AG10803 (cell line): ENCODE data around the gene NPDC1.

Source experiments
- DNase-seq: peaks from one replicate; pipeline ENCODE4 v3.0.0; 2010; ENCODE audit warnings: low read depth
- H3K4me3 ChIP-seq: 2 replicates; pipeline ENCODE4 v1.5.1; 2011; ENCODE audit warnings: mild to moderate bottlenecking, low read length, control low read depth
- TF ChIP-seq, protein P1 (sequence below): conservative IDR thresholded peaks from 2 replicates; pipeline ENCODE4 v1.5.1; 2011; ENCODE audit warnings: mild to moderate bottlenecking, low read length, control low read depth, inconsistent platforms

Gene NPDC1

DNA sequence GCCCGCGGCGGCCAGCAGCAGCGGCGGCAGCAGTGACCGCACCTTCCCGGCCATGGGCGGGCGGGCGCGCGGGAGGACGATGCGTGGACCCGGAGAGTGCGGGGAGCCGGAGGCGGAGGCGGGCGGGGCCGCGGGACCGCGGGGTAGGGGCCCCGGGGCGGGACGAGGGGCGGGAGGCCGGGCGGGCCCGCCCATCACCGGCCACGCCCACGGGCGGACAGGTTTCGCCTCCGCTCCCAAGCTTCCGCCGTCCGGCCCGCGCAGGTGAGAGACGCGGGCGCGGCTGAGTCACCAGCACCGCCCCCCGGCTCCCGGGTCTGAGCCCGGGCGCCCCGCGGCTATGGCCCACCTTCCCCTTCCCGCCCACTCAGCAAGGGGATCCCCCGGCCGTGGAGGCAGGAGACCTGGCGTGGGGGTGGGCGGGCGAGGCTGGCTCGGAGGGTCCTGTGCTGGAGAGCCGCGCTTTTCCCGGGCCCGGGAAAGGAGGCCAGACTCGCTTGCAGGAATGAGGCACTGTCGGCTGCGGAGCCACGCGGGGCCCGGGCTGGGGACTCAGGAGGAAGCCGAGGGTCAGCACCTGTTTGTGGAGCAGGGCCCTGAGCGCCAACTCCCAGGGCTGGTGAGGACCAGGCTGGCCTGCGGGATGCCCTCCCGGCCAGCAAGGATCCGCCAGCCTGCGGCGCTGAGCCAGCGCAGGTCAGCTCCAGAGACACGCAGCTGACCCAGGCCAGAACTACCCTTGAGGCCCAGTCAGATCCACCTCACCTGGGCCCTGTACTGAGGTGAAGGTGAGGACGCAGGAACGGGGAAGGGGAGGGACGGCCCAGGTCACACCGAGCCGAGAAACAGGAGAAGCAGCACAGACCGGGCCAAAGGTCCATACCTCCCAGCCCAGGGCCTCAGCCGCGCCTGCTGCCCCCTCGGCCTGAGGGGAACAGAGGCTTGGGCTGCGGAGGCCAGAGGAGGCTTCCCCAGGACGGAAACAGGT lies 8.3 kb upstream of the NPDC1 start, which contains the start of gene ENTPD2:
Gene ENTPD2 (minus strand): TSS at position 118 of the 988 bp plus-strand sequence. CDS start 64 bp downstream, at position 54.
- no peak for DNase-seq
- TF ChIP-seq, protein P1, sequence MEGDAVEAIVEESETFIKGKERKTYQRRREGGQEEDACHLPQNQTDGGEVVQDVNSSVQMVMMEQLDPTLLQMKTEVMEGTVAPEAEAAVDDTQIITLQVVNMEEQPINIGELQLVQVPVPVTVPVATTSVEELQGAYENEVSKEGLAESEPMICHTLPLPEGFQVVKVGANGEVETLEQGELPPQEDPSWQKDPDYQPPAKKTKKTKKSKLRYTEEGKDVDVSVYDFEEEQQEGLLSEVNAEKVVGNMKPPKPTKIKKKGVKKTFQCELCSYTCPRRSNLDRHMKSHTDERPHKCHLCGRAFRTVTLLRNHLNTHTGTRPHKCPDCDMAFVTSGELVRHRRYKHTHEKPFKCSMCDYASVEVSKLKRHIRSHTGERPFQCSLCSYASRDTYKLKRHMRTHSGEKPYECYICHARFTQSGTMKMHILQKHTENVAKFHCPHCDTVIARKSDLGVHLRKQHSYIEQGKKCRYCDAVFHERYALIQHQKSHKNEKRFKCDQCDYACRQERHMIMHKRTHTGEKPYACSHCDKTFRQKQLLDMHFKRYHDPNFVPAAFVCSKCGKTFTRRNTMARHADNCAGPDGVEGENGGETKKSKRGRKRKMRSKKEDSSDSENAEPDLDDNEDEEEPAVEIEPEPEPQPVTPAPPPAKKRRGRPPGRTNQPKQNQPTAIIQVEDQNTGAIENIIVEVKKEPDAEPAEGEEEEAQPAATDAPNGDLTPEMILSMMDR: no peak
- no peak within 1 kb of the TSS for H3K4me3 ChIP-seq

DNA sequence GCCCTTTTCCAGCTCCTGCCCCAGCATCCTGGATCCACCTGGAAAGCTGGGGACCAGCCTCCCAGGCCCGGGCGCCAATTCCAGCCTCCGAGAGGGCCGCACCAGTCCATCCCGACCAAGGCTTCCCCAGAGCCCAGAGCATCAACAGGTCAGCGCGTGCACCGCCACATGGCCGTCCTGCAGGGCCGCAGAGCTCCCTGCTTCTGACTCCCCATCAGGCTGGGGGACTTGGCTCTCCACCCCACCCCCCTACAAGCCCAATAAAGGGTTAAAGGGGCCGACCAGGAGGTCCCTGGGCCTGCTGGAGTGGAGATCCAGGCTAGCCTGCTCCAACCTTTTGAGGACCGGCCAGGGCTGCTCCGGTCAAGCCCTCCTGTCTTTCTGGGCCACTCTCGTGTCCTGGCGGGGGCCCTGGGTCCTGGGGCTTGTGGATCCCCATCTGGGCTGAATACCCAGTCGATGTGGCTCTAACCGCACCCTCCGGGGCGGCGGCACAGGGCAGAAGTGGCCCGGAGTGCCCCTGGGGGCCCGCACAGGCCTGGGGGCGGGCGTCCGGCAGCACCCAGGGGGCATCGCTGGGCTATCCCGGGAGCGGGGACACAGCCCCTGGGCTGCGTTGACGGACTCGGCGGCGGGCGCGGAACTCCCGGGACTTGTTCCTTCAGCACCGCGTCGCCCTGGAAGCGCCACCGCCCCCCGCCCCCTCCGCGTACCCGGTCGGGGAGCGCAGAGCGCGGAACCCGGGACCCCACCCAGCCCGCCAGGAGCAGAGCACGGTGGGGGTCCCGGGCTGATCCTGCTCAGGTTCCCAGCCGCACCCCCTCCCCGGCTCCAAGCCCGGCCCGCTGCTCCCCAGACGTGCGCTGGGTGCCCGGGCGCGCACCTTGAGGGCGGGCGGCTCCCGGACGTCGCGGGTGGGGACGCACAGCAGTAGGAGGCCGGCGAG lies 7.3 kb upstream of the NPDC1 start:
- TF ChIP-seq, protein P1: no peak
- H3K4me3 ChIP-seq: no peak overlapping the region
- no peak for DNase-seq

DNA sequence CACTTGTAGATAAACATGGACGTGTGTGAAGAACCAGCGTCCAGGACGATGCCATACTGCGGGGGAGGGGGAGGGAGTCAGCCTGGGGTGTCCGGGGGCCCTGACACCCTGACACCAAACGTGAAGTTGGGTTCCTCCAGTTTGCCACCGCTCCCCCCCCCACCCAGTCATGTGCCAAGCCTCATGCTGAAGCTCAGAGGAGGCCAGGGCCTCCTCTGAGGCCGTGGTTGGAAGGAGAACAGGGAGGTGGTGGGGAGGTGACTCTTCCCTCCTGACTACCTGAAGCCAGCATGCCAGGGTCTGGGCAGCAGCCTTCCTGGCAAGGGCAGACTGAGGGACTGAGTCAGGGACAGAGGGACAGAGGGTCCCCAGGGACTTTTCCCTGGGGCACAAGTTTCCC lies 6.3 kb upstream of the NPDC1 start:
- no peak for DNase-seq
- H3K4me3 ChIP-seq: no peak overlapping the region
- TF ChIP-seq, protein P1: no peak

DNA sequence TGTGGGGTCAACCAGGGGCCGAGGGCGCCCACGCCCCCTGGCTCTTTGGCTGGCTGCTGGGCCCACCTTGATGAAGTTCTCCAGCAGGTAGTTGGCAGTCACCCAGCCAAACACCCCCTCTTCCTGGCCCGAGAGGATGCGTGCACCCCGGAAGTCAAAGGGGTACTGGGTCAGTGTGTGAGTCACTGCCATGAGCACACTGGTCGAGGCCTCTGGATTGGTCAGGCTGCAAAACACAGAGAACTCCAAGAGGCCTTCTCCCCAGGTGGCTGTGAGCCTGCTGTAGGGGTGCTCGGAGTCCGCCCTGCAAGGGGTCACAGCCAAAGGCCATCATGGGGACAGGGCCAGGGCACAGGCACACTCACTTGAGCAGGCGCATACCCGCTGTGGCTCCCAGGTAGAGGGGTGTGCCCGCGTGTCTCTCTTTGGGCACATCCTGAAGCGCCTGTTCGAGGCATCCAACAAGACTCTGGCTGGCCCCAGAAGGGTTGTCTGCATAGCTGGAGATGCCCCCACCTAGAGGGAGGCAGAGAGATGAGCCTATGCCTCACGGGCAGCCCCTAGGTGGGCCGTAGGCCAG lies 5.3 kb upstream of the NPDC1 start:
- no peak overlapping the region for H3K4me3 ChIP-seq
- DNase-seq: no peak
- TF ChIP-seq, protein P1: no peak

DNA sequence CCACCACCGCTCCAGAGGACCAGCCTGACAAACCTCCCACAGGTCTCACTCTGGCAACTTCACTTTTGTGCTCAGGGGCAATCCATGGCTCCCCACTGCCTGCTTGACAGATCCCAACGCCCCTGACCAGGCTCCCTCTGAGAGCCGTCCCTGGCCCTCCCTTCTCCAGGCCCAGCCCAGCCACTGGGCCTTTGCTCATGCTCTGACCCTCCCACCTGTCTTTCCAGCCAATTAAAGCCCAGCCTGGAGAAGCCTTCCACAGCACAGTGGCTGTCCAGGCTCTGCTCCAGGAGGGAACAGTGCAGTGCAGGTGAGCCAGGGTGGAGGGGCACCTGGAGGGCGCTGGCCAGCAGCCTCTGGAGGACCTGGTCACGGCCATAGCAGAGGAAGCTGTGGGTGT lies 4.6 kb upstream of the NPDC1 start:
- TF ChIP-seq, protein P1: no peak
- no peak overlapping the region for H3K4me3 ChIP-seq
- no peak for DNase-seq

DNA sequence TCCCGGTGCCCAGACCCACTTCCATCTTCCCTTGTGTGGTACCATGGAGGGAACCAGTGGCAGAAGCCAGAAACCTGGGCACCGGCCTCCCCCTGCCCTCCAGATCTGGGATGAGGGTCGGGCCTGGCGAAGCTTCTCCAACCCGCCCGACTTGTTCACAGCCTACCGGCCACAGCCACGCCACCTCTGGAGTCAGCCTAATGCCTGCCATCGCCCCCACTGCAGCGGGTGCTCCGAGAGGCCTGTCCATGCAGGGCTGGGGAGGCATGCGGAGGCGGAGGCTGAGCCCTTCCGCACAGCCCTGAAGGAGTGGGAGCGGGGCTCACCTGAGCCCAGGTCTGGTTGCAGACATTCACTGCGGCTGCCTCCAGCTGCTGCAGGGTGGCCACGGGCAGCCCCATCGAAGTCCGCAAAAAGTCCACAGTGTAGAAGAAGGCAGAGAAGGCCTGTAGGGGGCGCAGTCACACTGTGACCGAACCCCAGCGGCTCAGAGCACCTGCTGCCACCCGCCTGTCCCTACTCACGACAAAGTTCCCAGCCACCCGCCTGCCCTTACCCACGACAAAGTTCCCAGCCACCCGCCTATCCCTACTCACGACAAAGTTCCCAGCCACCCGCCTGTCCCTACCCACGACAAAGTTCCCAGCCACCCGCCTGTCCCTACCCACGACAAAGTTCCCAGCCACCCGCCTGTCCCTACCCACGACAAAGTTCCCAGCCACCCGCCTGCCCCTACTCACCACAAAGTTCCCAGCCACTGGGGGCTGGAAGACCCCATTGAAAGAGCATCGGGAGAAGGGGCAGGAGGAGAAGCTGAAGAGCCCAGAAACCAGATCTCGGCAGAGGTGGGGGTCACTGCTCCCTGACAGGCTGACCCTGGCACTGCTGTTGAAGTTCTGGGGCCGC lies 3.8 kb upstream of the NPDC1 start:
- TF ChIP-seq, protein P1: peak; percentile 53
- DNase-seq: peak; percentile 24
- no peak overlapping the region for H3K4me3 ChIP-seq
